AG20443 (cell line): ENCODE data around the gene ZDHHC18.
"Not testable (repeated sequence)": the region's sequence is repeated elsewhere in the genome, so short reads cannot be mapped to it uniquely, and the experiment has no call there.

ENCODE experiments used
- DNase-seq: peaks from one replicate; pipeline ENCODE4 v3.0.0; 2012; ENCODE audit warnings: low spot score, mixed read lengths

The ZDHHC18 gene

DNA sequence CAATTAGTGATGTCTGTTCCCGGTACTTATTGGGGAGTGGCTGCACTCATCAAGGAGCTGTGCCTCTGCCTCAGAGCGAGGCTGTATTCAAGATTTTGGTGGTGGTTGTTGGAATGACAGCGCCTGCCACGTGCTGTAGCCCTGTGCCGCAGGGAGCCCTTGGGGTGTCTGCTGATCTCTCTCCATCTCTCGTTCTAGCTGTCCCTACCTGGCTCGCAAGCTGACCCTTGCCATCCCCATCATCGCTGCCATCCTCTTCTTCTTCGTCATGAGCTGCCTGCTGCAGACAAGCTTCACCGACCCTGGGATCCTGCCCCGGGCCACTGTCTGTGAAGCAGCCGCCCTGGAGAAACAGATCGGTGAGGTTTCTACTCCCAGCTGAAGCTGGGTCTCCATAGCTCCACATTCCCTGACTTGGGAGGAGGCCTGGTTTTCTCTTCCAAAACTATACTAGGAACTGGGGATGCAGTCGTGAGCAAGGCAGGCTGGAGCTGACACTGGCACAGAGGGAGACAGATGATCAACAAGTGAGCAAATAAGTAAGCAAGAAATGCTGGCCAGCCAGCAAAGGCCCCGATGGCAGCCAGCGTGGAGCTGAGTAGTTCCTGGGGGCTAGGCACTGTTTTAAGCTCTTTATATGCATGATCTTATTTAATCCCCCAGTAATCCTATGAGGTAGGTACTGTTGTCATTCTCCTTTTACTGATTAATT is 5.9 kb downstream of the ZDHHC18 start:
- no peak for DNase-seq

DNA sequence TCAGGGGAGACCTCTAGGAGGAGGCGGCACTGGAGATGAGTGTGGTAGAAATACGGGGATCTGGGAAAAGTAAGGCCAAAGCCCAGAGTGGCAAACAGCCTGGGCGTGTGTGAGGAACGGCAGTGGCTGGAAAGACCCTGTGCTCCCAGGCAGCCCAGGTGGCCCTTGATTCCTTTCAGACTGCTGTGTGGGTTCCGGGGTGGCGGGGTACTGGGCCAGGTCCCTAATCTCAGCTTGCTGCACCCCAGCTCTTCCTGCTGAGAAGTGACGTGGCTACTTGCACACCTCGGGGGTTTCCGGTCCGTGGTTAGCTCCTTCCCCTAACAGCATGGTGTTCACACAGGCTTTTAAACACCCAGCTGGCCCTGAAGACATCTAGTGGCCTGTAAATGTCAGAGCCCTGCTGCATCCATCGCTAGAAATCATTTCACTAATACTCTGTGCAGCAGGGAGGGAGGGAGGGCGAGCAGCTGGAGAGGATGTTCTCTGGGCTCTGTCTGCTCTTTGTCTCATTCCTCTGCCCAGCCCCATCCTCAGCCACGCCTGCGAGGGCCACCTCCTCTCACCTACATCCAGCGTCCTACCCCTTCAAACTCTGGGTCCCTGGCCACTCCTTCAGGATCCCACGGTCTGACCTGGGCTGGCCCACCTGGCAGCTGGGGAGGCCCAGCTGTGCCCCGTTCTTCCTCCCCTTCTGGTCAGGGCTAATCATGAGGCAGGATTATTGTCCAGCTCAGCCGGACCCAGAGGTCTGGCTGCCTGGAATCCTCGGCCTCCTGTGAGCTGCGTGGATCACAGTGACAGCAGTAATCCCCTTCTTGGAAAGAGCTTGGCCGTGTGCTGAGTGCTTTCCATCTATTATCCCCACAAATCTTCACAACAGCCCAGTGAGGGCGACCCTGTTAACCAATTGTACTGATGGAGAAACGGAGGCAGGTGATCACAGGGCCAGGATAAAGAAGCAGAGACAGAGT is 7.2 kb downstream of the ZDHHC18 start:
- no peak for DNase-seq

- DNase-seq = not testable (repeated sequence)
These were observed 11.2 kb downstream of the ZDHHC18 start for GRCh38 chr1:26837665-26838064.

GRCh38 chr1:26838474-26839338 is 12.2 kb downstream of the ZDHHC18 start:
- no peak for DNase-seq

DNA sequence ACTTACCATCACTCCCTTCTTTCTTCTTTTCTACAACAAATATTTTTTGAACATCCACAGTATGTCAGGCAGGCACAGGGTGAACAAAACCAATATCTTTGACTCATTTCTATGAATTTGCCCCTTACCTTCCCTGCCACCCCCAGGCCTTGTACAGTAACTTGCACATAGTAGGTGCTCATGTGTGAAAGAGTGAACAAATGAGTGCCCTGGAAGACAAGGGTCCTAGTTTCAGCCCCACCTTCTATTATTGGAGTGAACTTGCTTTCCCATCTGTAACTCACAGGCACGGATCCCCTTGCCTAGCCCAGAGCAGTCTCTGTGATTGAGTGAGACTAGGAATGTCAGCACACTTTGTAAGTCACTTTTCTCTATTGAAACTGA is 12.8 kb downstream of the ZDHHC18 start:
- DNase-seq = no peak

- DNase-seq = no peak
These were observed 13.3 kb downstream of the ZDHHC18 start for GRCh38 chr1:26839779-26840178.

GRCh38 chr1:26844424-26845196 is 18.1 kb downstream of the ZDHHC18 start:
- DNase-seq = no peak

DNA sequence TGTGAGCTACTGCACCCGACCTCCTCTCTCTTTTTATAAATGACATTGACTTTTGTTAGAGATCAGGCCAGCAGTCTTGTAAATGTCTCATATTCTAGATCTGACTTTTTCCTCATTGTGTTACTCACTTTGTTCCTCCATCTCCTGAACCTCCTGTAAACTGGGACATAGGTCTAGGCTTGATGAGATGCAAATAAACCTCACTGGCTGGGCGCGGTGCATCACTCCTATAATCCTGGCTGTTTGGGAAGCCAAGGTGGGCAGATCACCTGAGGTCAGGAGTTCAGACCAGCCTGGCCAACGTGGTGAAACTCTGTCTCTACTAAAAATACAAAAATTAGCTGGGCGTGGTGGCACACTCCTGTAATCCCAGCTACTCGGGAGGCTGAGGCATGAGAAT is 21.3 kb downstream of the ZDHHC18 start:
- not testable (repeated sequence) for DNase-seq

GRCh38 chr1:26848499-26848898 is 22.0 kb downstream of the ZDHHC18 start:
- DNase-seq = no peak

DNA sequence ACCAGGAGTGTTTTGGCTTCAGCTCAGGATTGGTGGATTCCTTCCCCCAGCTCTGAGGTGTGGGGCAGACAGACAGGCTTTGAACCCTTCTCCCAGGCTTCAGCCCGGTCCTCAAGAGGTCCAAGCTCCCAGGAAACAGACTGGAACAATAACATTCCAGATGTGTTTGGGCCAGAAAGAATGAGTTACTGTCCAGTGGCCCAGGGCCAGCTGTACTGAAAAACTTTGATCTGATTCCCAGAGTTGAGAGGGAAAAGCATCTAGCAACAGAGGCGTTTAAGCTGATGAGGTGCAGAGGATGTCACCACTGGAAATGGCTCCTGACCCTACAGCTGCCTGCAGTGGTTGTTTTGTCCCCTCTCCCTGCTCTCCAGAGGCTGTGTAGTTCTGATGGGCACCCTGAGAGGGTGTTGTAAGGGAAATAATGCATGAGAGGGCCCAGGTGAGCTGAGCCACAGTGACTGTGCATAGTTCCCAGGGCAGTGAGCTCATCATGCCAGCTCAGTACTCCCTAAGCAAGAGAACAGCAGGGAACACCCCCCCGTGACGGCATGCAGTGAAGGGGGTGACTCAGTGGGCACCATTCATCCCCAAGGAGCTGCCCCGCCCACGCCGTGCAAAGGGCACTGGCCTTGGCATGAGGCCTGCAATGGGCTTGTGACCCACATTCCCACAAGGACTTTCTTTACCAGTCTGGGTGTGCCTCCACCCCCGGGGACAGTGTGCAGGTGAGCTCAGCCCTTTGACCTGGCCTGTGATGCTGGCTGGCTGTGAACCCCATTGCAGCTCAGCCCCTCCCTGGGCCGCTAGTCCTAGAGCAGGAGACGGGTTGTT is 22.7 kb downstream of the ZDHHC18 start:
- DNase-seq = peak; percentile 87

DNA sequence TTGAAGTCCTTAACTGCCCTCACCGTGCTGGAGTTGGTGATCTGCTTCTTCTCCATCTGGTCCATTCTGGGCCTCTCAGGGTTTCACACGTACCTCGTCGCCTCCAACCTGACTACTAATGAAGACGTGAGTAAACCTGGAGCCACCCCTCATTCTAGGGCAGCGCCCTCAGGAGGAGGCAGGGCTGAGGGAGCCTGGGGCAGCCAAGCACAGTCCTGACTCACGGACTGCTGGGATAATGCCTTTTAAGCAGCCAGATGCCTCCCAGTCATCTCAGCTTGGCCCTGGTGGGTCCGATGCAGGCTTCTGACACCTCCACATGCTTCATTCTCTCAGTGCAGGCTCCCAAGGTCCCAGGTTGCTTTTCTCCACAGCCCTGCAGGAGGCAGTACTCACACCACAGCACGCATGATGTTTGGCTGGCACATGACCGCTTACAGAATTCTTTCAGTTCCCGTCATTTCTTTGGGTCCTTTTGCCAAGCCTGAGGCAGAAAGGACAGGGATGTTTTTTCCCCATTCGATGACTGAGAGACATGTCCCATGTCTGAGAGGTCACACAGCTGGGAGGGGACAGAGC is 24.7 kb downstream of the ZDHHC18 start:
- DNase-seq = no peak

DNA sequence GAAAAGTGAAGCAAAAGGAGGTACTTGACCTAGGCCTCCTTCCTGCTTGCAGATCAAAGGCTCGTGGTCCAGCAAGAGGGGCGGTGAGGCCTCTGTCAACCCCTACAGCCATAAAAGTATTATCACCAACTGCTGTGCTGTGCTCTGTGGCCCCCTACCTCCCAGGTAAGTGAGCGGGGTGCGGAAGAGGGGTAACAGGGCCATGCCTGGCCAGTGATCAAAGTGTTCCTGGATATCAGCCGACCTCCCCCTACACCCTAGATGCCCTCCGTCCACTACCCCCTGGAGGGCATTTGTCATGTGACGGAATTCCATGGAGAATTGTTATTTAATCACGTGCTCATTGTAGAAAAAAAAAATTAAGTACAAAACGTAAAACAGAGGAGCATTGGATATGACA is 26.2 kb downstream of the ZDHHC18 start:
- no peak for DNase-seq

DNA sequence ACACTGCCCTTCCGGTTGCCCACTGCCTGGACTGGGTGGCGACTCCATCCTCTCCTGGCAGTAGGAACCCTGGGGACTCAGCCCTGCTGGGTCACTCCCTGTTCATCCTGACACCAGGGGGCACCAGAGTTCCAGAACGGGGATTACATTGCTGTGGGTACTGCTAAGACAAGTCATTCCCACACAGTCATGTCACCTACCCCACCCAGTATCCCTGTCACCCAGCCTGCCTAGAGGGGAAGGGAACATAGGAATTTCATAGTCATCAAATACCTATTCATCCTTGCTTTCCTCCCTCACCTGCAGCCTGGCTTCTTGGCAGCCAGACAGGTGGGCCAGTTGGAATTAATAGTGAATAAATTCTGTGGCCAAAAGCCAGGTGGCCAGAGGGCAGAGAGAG is 26.7 kb downstream of the ZDHHC18 start:
- DNase-seq = peak; percentile 93

DNA sequence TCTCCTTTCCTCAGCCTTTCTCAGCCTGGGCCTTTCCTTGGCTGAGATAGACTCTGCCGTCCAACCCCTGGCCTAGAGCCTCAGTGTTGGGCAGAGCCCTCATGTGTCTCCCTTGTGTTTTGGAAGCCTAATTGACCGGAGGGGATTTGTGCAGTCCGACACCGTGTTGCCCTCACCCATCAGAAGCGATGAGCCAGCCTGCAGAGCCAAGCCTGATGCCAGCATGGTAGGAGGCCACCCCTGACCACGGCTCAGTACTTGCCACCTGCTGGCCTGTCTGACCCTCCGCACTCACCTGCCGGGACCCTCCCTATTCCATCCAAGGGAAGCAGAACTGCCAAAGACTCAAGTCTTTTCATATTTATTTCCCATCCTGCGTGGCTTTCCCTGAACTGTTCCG is 27.1 kb downstream of the ZDHHC18 start:
- DNase-seq = no peak

DNA sequence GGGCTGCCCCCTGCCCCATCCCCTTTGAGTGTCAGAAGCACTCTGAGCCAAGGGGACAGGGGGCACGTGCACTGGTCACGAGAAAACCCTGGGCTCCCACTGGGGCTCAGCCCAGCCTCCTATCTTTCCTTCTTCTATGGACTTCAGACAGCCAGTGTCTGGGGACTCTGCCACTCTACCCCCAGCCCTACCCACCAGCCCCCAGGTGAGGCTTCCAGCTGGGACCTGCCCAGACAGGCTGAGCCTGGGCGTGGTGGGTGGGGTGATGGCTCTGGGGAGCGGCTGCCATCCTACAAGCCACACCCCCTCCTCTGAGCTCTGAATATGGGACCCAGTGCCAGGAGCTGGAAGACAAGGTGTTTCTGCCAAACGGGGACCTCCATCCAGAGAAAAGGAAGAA is 28.4 kb downstream of the ZDHHC18 start:
- DNase-seq = no peak

DNA sequence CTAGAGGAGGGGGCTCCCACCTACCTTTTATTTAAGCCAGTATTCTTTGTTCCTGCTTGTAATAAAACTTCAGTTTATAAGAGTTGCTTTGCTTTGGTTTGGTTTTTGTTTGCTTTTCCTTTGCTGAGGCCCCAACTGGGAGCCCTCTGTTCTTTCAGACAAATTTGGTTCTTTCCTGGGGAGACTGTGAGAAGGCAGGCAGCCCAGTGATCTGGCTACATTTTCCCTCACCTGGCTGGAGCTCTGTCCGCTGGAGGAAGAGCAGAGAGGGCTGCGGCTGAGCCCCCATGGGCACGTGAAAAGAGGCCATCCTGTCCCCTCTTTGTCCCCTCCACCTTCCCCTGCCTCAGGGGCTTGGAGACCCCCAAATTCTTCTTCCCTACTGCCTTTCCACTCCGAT is 29.1 kb downstream of the ZDHHC18 start:
- no peak for DNase-seq

DNA sequence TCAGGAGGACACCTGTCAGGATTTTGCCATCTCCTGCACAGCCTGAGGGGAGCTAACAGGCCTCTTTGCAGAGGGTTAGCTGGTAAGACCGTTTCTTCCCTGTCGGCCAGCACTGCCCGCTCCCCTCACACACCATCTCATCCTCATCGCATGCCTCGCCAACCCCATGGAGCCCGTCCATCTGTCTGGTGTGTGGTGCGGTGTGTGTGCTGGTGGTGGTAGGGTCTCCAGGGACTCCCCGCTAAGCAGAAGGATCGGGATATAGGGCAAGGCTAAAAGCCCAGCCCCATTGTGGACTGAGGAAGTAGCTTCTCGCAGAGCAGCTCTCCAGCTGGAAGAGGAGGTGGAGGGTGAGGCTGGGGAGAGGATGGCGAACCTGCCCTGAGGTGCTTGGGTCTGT is 29.7 kb downstream of the ZDHHC18 start:
- no peak for DNase-seq

DNA sequence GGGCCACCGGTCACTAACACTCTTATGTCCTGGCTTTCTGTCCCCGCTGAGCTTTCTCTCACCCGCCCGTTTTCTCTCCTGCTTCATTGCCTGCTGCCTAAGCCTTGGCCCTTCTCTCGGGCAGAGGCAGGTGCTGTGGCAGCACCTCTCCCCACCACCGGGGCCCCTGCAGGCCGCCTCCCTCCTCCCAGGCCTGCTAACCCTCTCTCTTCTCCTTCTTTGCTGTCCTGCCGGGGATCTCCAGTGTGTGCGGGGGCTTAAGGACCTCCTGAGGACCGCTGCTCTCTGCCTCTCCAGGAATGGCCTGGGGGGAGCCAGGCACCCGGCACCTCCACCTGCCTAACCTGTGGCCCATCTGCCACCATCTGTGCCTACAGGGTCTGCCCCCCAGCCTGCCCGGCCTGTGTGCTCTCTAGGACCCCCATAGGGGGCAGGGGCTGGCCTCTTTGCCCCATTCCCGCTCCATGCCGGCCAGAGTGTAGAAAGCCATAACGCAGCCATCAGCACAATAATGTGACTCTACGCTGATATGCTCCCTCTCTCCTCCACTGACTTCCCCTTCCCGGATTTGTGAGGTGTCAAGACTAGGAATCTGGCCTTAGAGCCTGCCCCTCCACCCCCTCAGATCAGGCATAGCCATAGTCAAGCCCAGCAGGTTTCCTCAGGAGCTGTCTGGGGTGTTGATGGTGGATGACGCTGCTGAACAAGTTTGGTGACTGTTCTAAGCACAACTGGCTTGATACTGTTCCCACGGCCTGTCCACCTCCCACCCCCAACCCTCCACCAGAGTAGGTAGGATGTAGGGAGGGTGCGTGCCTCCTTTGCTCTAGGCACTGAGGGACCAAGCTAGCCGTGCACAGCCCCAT is 30.3 kb downstream of the ZDHHC18 start:
- no peak for DNase-seq

DNA sequence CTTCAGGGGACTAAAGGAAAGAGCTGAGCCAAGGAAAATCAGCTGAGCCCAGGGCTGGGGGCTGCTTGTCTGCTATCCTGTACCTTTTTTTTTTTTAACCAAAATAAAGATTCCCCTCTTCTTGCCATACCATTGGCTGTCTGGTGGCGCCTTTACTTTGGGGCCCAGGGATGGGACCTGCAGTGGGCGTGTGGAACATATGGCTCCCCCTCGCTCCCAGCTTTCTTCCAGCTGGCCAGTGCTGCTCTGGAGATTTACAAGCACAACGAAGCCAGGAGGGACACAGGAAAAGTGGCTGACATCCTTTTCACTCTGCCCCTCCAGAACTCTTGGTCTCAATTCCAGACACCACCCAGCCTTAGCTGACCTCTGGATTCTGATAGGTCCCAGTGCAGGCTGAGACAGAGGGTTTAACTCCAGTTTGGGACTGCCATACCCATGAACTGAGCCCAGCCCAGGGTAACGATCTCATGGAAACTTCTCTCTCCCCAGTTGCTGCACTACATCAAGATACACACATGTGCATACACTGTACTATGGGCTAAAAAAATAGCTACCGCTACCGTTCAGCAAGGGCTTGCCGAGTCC is 31.1 kb downstream of the ZDHHC18 start:
- no peak for DNase-seq
